ENCODE measurements around the gene TRRAP.

TRRAP gene

GRCh38 chr7:98946389-98946788 lies 68.1 kb downstream of the TRRAP start:
- no peaks in the 10 kb centered on the region for H3K9me3 ChIP-seq (ENCODE audit: low read length)
- H3K36me3 ChIP-seq (ENCODE audit: insufficient read depth, low read length), result peaks cover 86% of the 10 kb centered on the region

GRCh38 chr7:98949336-98950044 lies 71.2 kb downstream of the TRRAP start:
- H3K27me3 ChIP-seq (ENCODE audit: insufficient read depth, low read length), result no peaks in the 10 kb centered on the region
- no peak overlapping the region for H2AFZ ChIP-seq (ENCODE audit: low read depth, low read length)
- H3K4me1 ChIP-seq (ENCODE audit: insufficient read depth, low read length), result no peaks in the 10 kb centered on the region
- no peaks in the 10 kb centered on the region for H3K9me3 ChIP-seq (ENCODE audit: low read length)
- peaks cover 86% of the 10 kb centered on the region for H3K36me3 ChIP-seq (ENCODE audit: insufficient read depth, low read length)
- no peak overlapping the region for H3K4me3 ChIP-seq (ENCODE audit: low read length)

More at GRCh38 chr7:98946389-98946788, 68.1 kb downstream of the TRRAP start:
- H3K4me3 ChIP-seq (ENCODE audit: low read length), result no peak overlapping the region
- no peaks in the 10 kb centered on the region for H3K4me1 ChIP-seq (ENCODE audit: insufficient read depth, low read length)
- no peaks in the 10 kb centered on the region for H3K27me3 ChIP-seq (ENCODE audit: insufficient read depth, low read length)
- H2AFZ ChIP-seq (ENCODE audit: low read depth, low read length), result no peak overlapping the region

GRCh38 chr7:98955992-98956391 lies 77.7 kb downstream of the TRRAP start:
- Histone ChIP-seq H3K4me1 (ENCODE audit: insufficient read depth, low read length) (no peaks in the 10 kb centered on the region), H3K27me3 (ENCODE audit: insufficient read depth, low read length) (no peaks in the 10 kb centered on the region), H3K9me3 (ENCODE audit: low read length) (no peaks in the 10 kb centered on the region), H2AFZ (ENCODE audit: low read depth, low read length) (no peak overlapping the region), H3K4me3 (ENCODE audit: low read length) (no peak overlapping the region), H3K36me3 (ENCODE audit: insufficient read depth, low read length) (peaks cover 89% of the 10 kb centered on the region)

DNA sequence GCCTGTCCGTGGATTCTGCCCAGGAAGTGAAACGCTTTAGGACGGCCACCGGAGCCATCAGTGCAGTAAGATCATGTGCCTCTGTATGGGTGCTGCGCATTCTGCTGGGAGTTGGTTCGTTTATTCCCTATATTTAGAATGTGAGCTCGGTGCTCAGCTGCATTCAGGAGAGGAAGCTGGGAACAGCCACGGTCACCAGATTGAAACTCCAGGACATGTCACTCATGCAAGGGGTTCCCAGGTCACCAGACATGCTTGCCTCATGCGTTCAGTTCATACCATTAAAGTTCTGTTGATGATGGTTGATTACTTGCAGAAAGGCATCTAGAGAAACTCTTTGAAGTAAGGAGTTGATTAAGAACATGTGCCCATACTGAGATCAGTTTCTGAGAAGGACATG lies 78.1 kb downstream of the TRRAP start:
- H3K4me3 ChIP-seq (ENCODE audit: low read length), result no peak overlapping the region
- no peaks in the 10 kb centered on the region for H3K27me3 ChIP-seq (ENCODE audit: insufficient read depth, low read length)
- H3K4me1 ChIP-seq (ENCODE audit: insufficient read depth, low read length), result no peaks in the 10 kb centered on the region
- peaks cover 89% of the 10 kb centered on the region for H3K36me3 ChIP-seq (ENCODE audit: insufficient read depth, low read length)
- H2AFZ ChIP-seq (ENCODE audit: low read depth, low read length), result no peak overlapping the region
- H3K9me3 ChIP-seq (ENCODE audit: low read length), result no peaks in the 10 kb centered on the region

DNA sequence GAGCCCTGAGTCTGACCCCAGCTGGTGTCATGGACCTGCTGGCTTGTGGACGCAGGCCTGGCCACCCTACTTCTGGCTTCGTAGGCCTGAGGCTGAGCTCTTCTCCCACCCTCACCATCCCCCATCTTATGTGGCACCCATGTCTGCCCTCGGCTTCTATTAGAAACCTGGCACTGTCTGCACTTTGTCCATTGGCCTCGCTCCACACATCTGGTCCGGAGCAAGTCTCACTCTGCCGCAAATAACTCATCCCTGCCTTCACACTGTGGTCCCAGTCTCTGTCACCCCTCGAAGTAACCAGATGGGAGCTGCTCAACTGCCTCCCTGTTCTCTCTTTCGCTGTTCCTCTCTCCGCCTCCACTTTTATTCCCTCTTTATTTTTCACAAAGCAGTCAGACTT lies 78.6 kb downstream of the TRRAP start:
- peaks cover 87% of the 10 kb centered on the region for H3K36me3 ChIP-seq (ENCODE audit: insufficient read depth, low read length)
- H3K4me1 ChIP-seq (ENCODE audit: insufficient read depth, low read length), result no peaks in the 10 kb centered on the region
- no peaks in the 10 kb centered on the region for H3K9me3 ChIP-seq (ENCODE audit: low read length)
- H2AFZ ChIP-seq (ENCODE audit: low read depth, low read length), result no peak overlapping the region
- H3K27me3 ChIP-seq (ENCODE audit: insufficient read depth, low read length), result no peaks in the 10 kb centered on the region
- no peak overlapping the region for H3K4me3 ChIP-seq (ENCODE audit: low read length)

GRCh38 chr7:98957766-98958165 lies 79.4 kb downstream of the TRRAP start:
- H3K36me3 ChIP-seq (ENCODE audit: insufficient read depth, low read length), result peaks cover 91% of the 10 kb centered on the region
- H3K4me1 ChIP-seq (ENCODE audit: insufficient read depth, low read length), result no peaks in the 10 kb centered on the region
- no peaks in the 10 kb centered on the region for H3K27me3 ChIP-seq (ENCODE audit: insufficient read depth, low read length)
- H2AFZ ChIP-seq (ENCODE audit: low read depth, low read length), result no peak overlapping the region
- H3K9me3 ChIP-seq (ENCODE audit: low read length), result no peaks in the 10 kb centered on the region
- no peak overlapping the region for H3K4me3 ChIP-seq (ENCODE audit: low read length)

DNA sequence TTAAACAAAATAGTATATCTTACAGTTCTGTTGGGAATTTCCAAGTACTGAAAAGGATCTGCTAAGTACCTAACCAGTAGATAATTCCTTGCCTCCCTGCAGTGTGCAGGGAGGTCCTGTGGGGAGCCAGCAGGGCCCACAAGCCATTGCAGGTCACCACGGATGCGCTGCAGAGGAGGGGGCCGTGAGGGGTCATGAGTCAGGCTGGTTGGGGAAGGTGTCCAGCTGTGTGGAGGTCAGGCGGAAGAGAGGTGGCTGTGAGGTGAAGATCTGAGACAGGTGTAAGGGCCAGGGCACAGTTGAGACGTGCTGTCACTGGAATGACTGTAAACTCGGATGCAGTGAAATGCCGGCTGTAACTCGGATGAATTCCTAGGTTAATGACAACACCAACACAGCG lies 80.6 kb downstream of the TRRAP start:
- Histone ChIP-seq H3K36me3 (ENCODE audit: insufficient read depth, low read length) (peaks cover 87% of the 10 kb centered on the region), H3K4me3 (ENCODE audit: low read length) (no peak overlapping the region), H3K4me1 (ENCODE audit: insufficient read depth, low read length) (no peaks in the 10 kb centered on the region)

DNA sequence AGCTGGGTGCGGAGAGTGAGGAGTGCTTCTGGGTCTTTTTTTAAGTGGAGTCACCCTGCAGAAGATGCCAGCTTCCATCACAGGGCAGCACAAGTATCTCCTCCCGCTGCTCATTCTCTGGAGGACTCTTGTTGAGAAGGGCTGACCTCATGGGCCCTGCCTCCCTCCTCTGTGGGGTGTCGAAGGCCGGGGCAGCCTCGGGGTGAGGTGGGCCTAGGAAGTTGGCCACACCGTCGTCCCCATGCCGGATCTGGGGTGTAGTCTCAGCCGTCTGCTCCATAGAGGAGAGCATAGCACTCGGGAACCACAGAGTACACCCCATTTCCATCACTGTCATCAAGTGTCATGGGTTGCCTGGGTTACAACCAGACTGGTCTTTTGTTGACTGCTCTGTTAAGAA lies 85.0 kb downstream of the TRRAP start:
- no peak overlapping the region for H2AFZ ChIP-seq (ENCODE audit: low read depth, low read length)
- no peak overlapping the region for H3K4me3 ChIP-seq (ENCODE audit: low read length)
- H3K36me3 ChIP-seq (ENCODE audit: insufficient read depth, low read length), result peaks cover 82% of the 10 kb centered on the region
- no peaks in the 10 kb centered on the region for H3K9me3 ChIP-seq (ENCODE audit: low read length)
- H3K4me1 ChIP-seq (ENCODE audit: insufficient read depth, low read length), result no peaks in the 10 kb centered on the region
- H3K27me3 ChIP-seq (ENCODE audit: insufficient read depth, low read length), result no peaks in the 10 kb centered on the region

More for the DNA sequence above, 80.6 kb downstream of the TRRAP start:
- Histone ChIP-seq H3K27me3 (ENCODE audit: insufficient read depth, low read length) (no peaks in the 10 kb centered on the region), H3K9me3 (ENCODE audit: low read length) (no peaks in the 10 kb centered on the region), H2AFZ (ENCODE audit: low read depth, low read length) (no peak overlapping the region)

DNA sequence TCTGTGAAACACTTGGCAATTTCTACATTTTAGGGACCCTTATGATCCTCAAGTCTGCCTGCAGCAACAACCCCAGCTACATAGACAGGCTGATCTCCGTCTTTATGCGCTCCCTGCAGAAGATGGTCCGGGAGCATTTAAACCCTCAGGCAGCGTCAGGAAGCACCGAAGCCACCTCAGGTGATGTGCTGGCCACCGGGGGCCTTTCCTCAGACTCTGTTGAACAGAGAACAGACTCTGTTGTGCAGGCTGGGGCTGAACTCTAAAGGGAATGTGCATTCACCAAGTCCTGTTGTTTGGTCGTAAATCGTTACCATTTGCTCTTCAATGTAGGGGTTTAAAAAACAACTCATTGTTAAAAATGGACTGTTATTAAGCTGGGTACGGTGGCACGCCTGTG lies 86.3 kb downstream of the TRRAP start:
- H3K27me3 ChIP-seq (ENCODE audit: insufficient read depth, low read length), result no peaks in the 10 kb centered on the region
- no peak overlapping the region for H3K4me3 ChIP-seq (ENCODE audit: low read length)
- H3K36me3 ChIP-seq (ENCODE audit: insufficient read depth, low read length), result peaks cover 81% of the 10 kb centered on the region
- H2AFZ ChIP-seq (ENCODE audit: low read depth, low read length), result no peak overlapping the region
- H3K4me1 ChIP-seq (ENCODE audit: insufficient read depth, low read length), result no peaks in the 10 kb centered on the region
- no peaks in the 10 kb centered on the region for H3K9me3 ChIP-seq (ENCODE audit: low read length)

DNA sequence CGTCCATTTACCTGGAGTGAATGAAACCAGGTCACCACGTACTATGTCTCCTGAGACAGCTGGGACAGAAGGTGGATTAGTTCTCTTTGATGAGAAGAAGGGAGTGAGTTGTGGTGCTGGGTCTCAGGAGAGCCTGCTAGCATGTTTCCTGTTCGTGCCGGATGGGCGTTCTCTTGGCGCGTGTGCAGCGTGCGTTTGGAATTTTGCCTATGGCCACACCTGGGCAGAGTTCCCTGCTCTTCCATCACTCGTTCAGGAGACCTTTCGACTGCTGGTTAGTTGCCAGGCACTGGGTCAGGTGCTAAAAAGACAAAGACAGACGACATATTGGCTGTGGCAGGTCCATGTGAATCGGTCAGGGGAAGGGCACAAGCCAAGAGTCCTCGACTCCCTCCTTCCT lies 90.3 kb downstream of the TRRAP start:
- Histone ChIP-seq H3K9me3 (ENCODE audit: low read length) (no peaks in the 10 kb centered on the region), H3K4me1 (ENCODE audit: insufficient read depth, low read length) (no peaks in the 10 kb centered on the region), H3K36me3 (ENCODE audit: insufficient read depth, low read length) (peaks cover 82% of the 10 kb centered on the region), H3K27me3 (ENCODE audit: insufficient read depth, low read length) (no peaks in the 10 kb centered on the region), H2AFZ (ENCODE audit: low read depth, low read length) (no peak overlapping the region), H3K4me3 (ENCODE audit: low read length) (no peak overlapping the region)

DNA sequence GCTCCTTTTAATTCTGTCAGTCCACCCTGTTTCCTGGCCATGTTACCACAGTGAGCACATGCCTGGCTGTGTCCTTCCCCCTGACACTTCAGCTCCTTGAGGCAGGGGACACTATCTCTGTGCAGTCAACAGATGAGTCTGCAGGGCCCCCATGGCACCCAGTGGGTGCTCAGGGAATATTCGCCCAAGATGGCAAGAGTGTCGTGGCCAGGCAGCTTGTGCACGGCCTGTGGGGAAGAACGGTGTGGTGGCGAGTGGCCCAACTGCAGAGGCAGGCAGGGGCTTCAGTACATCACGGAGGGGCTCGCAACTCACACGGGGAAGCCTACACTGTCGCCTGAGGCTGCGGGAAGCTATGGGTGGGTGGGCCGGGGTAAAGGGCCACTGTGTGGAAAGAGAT lies 91.1 kb downstream of the TRRAP start:
- H2AFZ ChIP-seq (ENCODE audit: low read depth, low read length), result no peak overlapping the region
- no peaks in the 10 kb centered on the region for H3K4me1 ChIP-seq (ENCODE audit: insufficient read depth, low read length)
- peaks cover 88% of the 10 kb centered on the region for H3K36me3 ChIP-seq (ENCODE audit: insufficient read depth, low read length)
- H3K9me3 ChIP-seq (ENCODE audit: low read length), result no peaks in the 10 kb centered on the region
- no peak overlapping the region for H3K4me3 ChIP-seq (ENCODE audit: low read length)
- H3K27me3 ChIP-seq (ENCODE audit: insufficient read depth, low read length), result no peaks in the 10 kb centered on the region

GRCh38 chr7:98970016-98970615 lies 91.8 kb downstream of the TRRAP start:
- H3K4me3 ChIP-seq (ENCODE audit: low read length), result no peak overlapping the region
- no peaks in the 10 kb centered on the region for H3K4me1 ChIP-seq (ENCODE audit: insufficient read depth, low read length)
- H3K9me3 ChIP-seq (ENCODE audit: low read length), result no peaks in the 10 kb centered on the region
- peaks cover 88% of the 10 kb centered on the region for H3K36me3 ChIP-seq (ENCODE audit: insufficient read depth, low read length)
- H2AFZ ChIP-seq (ENCODE audit: low read depth, low read length), result no peak overlapping the region
- no peaks in the 10 kb centered on the region for H3K27me3 ChIP-seq (ENCODE audit: insufficient read depth, low read length)

DNA sequence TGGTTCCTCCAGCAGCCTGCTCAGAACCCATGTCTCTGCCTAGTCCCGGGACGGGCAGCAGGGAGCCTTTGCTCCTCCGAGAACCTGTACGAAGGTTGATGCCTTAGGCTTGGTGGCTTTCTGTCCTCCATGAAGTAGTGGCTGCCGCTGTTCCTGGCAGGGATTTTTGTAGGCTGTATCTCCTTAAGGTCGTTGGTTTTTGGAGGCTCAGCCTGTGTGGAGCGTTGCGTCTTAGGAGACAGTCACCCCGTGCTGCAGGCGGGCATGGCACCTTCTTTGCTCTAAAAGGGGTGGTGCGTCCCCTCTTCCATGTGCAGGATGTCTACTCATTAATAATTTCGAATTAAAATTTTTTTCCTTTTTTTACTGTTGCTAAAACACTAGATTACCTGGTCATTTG lies 92.5 kb downstream of the TRRAP start:
- Histone ChIP-seq H2AFZ (ENCODE audit: low read depth, low read length) (no peak overlapping the region), H3K36me3 (ENCODE audit: insufficient read depth, low read length) (peaks cover 88% of the 10 kb centered on the region), H3K4me1 (ENCODE audit: insufficient read depth, low read length) (no peaks in the 10 kb centered on the region), H3K9me3 (ENCODE audit: low read length) (no peaks in the 10 kb centered on the region), H3K4me3 (ENCODE audit: low read length) (no peak overlapping the region), H3K27me3 (ENCODE audit: insufficient read depth, low read length) (no peaks in the 10 kb centered on the region)

DNA sequence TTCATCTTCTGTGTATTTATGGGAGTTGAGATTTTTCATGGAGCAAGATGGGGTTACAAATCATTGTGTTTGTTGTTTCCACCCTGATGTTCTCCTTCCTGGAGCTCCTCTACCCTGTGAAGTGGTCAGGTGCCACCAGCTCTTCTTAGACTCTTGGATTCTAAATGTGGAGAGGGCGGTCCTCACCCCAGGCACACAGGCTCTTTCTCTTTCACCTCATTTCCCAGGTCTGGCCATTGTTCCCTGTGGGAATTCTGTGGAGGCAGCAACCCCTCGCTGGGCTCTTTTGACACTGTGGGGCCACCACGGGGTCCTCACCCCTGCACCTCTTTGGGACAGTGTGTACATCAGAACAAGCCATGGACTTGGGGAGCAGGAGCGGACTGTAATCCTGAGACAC lies 95.9 kb downstream of the TRRAP start:
- H3K27me3 ChIP-seq (ENCODE audit: insufficient read depth, low read length), result no peaks in the 10 kb centered on the region
- no peak overlapping the region for H2AFZ ChIP-seq (ENCODE audit: low read depth, low read length)
- H3K4me3 ChIP-seq (ENCODE audit: low read length), result no peak overlapping the region
- H3K9me3 ChIP-seq (ENCODE audit: low read length), result no peaks in the 10 kb centered on the region
- no peaks in the 10 kb centered on the region for H3K4me1 ChIP-seq (ENCODE audit: insufficient read depth, low read length)
- H3K36me3 ChIP-seq (ENCODE audit: insufficient read depth, low read length), result peaks cover 92% of the 10 kb centered on the region
